ENCODE results near the gene CDH26.

The CDH26 gene

DNA sequence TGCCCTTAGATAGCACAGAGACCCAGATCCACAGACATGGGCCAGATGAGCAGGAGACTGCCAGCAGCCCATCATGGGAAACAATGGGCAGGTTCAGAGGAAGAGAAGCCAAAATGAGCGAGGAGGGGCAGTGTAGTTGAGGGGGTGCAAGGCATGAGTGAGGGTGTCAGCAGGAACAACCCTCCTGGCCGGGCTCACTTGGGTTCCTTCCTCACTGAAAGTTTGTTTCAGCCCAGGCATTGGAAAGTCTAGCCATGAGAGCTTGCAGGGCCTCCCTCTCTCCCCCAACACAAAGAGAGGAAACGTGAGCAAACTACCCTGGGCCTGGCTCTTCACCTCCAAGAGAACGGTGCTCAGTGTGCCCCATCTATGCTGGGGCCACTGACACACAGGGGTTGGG lies 48.0 kb downstream of the CDH26 start:
- TF ChIP-seq GABPA (IDR thresholded peaks at IDR 0.05; ENCODE audit: low read depth) = no peak
- TF ChIP-seq, protein P1, sequence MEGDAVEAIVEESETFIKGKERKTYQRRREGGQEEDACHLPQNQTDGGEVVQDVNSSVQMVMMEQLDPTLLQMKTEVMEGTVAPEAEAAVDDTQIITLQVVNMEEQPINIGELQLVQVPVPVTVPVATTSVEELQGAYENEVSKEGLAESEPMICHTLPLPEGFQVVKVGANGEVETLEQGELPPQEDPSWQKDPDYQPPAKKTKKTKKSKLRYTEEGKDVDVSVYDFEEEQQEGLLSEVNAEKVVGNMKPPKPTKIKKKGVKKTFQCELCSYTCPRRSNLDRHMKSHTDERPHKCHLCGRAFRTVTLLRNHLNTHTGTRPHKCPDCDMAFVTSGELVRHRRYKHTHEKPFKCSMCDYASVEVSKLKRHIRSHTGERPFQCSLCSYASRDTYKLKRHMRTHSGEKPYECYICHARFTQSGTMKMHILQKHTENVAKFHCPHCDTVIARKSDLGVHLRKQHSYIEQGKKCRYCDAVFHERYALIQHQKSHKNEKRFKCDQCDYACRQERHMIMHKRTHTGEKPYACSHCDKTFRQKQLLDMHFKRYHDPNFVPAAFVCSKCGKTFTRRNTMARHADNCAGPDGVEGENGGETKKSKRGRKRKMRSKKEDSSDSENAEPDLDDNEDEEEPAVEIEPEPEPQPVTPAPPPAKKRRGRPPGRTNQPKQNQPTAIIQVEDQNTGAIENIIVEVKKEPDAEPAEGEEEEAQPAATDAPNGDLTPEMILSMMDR (IDR thresholded peaks at IDR 0.05; ENCODE audit: insufficient read depth, low read length) = no peak
- TF ChIP-seq POLR2AphosphoS5 (IDR thresholded peaks at IDR 0.05; ENCODE audit: low read depth) = no peak
- TF ChIP-seq SPI1 (IDR thresholded peaks at IDR 0.05; ENCODE audit: borderline replicate concordance, low read depth) = no peak
- TF ChIP-seq REST (IDR thresholded peaks at IDR 0.05; ENCODE audit: insufficient replicate concordance, low read depth) = no peak
- no peak for DNase-seq (ENCODE audit: low read depth in 1 of 2, low spot score in 1 of 2)
- Histone ChIP-seq H3K27ac (replicated peaks) (no peak overlapping the region), H3K4me3 (replicated peaks; ENCODE audit: insufficient read depth, low read length) (no peak overlapping the region), H3K27me3 (ENCODE audit: insufficient read depth, poor library complexity, severe bottlenecking) (no peaks in the 10 kb centered on the region)

GRCh38 chr20:60007464-60007863 lies 49.2 kb downstream of the CDH26 start:
- Histone ChIP-seq H3K27ac (replicated peaks) (peak overlapping the region; percentile 64), H3K4me3 (replicated peaks; ENCODE audit: insufficient read depth, low read length) (no peak overlapping the region), H3K27me3 (ENCODE audit: insufficient read depth, poor library complexity, severe bottlenecking) (no peaks in the 10 kb centered on the region)
- TF ChIP-seq POLR2AphosphoS5 (IDR thresholded peaks at IDR 0.05; ENCODE audit: low read depth) (no peak), SPI1 (IDR thresholded peaks at IDR 0.05; ENCODE audit: borderline replicate concordance, low read depth) (no peak), GABPA (IDR thresholded peaks at IDR 0.05; ENCODE audit: low read depth) (no peak), REST (IDR thresholded peaks at IDR 0.05; ENCODE audit: insufficient replicate concordance, low read depth) (no peak)
- TF ChIP-seq, protein P1 (IDR thresholded peaks at IDR 0.05; ENCODE audit: insufficient read depth, low read length) = no peak
- DNase-seq (ENCODE audit: low read depth in 1 of 2, low spot score in 1 of 2) = no peak

GRCh38 chr20:60008130-60008808 lies 50.0 kb downstream of the CDH26 start:
- DNase-seq (ENCODE audit: low read depth in 1 of 2, low spot score in 1 of 2) = peak; percentile 56 to 78
- Histone ChIP-seq H3K27me3 (ENCODE audit: insufficient read depth, poor library complexity, severe bottlenecking) (no peaks in the 10 kb centered on the region), H3K27ac (replicated peaks) (peak overlapping the region; percentile 64), H3K4me3 (replicated peaks; ENCODE audit: insufficient read depth, low read length) (no peak overlapping the region)
- TF ChIP-seq REST (IDR thresholded peaks at IDR 0.05; ENCODE audit: insufficient replicate concordance, low read depth) (no peak), POLR2AphosphoS5 (IDR thresholded peaks at IDR 0.05; ENCODE audit: low read depth) (no peak), SPI1 (IDR thresholded peaks at IDR 0.05; ENCODE audit: borderline replicate concordance, low read depth) (peak; percentile 70; the same call in 1 of the 2 replicates)
- TF ChIP-seq, protein P1 (IDR thresholded peaks at IDR 0.05; ENCODE audit: insufficient read depth, low read length) = no peak
